GM21576 (cell line): ENCODE results near the gene DEPDC1B.
A peak's percentile ranks its signal among the peaks of the same experiment; 100 is the strongest.
"Not testable (repeated sequence)": the region's sequence is repeated elsewhere in the genome, so short reads cannot be mapped to it uniquely, and the experiment has no call there.

Source experiments
- ATAC-seq: cut with Tn5 transposase; IDR thresholded peaks from one replicate; pipeline ENCODE4 v1.9.1; 2021; ENCODE audit warnings: mild to moderate bottlenecking, moderate library complexity; ENCODE audit not compliant: unreplicated experiment

The DEPDC1B gene

DNA sequence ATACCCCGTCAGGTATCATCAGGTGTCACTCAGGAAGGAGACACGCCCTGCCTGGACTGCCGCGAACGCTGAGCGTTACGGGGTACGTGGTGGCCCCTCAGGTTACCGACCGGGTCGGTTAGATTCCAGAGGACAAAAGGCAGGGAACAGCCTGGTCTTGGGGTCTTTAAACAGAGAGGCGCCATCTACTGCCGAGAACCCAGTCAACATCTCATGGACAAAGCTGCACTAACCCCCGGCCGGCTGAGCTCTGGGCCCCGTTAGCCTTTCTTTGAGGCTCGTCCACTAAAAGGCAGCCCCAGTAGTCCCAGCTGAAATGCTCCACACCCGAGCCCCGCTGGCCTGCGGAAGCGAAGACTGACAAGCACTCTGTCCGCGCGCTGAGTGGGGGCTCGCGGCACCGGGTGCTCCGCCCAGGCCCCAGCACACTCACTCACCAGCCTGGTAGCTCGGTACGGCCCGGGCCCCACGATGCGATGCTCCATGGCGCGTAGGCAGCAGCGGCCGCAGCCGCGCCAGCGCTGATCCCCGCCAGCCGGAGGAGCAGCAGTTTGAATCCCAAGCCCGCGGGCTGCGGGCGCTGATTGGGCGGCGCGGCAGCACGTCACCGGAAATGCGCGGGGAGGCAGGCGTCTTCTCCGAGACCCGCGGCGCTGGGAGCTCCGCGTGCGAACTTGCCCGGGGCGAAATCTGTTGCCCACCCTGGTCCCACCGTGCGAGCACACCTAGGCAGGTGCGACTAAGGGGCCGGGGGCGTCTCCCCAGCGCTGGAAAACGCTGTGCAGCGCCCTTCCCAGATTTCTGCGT is at the start of gene DEPDC1B:
Gene DEPDC1B (minus strand): TSS at position 558 of the 807 bp plus-strand sequence. CDS start 73 bp downstream, at position 485.
- ATAC-seq = peak; percentile 91

DNA sequence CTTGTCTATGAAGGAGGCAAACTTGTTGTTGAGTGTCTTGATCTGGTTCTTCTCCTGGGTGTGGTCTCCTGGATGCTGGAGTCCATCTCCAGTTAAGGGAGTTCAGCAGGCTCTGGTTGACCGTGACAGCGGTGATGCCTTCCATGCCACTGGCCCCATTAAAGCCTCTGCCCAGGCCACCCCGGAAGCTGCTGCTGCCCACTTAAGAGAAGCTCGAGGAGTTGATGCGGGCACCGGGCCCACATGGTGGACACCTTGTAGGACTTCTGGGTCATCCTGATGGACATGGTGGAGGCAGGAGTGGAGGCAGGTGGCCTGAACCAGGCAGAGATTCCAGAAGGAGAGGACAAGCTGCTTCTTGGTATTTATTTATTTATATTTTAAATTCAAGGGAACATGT is 44.7 kb upstream of the DEPDC1B start:
- no peak for ATAC-seq

- no peak for ATAC-seq
Measured at GRCh38 chr5:60743511-60744314, 43.7 kb upstream of the DEPDC1B start.

DNA sequence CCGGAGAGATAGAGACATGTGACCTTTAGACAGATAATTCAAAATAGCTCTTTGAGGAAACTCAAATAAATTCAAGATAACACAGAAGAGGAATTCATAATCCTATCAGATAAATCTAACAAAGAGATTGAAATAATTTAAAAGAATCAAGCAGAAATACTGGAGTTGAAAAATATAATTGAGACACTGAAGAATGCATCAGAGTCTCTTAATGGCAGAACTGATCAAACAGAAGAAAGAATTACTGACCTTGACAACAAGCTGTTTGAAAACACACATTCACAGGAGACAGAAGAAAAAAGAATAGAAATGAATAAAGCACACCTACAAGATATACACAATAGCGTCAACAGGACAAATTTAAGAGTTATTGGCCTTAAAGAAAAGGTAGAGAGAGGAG is 40.4 kb upstream of the DEPDC1B start:
- ATAC-seq = no peak

GRCh38 chr5:60738933-60739332 is 39.0 kb upstream of the DEPDC1B start:
- no peak for ATAC-seq

DNA sequence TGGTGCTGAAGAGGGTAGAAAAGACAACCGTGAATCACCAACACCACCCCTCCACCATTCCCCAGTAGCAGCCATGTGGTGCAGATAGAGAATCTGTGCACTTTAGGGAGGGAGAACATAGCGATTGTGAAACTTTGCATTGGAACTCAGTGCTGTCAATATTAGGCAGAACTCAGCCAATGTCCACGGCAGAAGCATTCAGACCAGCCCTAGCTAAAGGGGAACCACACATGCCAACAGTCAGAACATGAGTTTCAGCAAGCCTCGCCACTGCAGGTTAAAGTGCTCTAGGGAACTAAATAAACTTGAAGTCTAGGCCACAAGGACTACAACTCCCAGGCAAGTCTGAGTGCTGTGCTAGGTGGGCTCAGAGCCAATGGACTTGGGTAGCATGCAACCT is 38.5 kb upstream of the DEPDC1B start:
- ATAC-seq = peak; percentile 49

GRCh38 chr5:60730858-60731257 is 30.9 kb upstream of the DEPDC1B start:
- not testable (repeated sequence) for ATAC-seq

GRCh38 chr5:60727033-60727679 is 27.2 kb upstream of the DEPDC1B start:
- no peak for ATAC-seq

DNA sequence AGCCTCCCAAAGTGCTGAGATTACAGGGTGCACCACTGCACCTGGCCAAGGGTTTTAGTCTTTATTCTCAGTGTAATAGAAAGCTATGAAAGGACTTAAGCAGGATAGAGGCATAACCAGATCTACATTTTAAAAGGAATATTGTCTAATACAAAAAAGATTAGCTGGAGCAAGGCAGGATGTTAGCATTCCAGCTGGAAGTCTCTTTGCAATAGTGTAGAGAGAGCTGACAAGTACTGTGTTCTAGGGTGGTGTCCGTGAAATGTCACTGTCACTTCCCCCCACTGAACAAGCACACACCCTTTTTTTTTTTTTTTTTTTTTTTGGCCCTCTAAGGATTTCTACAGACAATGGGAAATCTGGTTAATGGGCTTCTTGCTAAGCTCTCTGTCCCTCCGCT is 24.2 kb upstream of the DEPDC1B start:
- ATAC-seq = no peak

DNA sequence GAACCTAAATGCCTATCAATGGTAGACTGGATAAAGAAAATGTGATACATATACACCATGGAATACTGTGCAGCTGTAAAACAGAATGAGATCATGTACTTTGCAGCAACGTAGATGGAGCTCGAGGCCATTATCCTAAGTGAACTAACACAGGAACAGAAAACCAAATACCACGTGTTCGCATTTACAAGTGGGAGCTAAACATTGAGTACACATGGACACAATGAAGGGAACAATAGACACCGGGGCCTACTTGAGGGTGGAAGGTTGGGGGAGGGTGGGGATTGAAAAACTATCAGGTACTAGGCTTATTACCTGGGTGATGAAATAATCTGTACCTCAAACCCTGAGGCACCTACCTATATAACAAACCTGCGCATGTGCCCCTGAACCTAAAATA is 22.4 kb upstream of the DEPDC1B start:
- no peak for ATAC-seq

DNA sequence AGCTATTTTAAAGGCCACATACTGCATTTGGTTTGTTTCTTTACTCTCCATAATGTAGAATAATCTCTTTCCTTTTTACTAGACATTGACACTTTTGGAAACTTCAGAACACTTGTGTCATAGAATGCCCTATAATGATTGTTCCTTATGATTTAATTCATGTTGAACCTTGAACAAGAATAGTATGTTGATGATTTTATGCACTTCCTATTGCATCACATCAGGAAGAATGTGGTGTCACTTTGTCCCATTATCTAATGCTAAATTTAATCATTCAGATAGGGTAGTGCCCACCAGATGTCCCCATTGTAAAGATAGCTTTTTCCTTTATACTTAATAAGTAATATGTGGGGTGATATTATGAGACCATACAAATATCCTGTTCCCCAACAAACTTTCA is 19.4 kb upstream of the DEPDC1B start:
- no peak for ATAC-seq

DNA sequence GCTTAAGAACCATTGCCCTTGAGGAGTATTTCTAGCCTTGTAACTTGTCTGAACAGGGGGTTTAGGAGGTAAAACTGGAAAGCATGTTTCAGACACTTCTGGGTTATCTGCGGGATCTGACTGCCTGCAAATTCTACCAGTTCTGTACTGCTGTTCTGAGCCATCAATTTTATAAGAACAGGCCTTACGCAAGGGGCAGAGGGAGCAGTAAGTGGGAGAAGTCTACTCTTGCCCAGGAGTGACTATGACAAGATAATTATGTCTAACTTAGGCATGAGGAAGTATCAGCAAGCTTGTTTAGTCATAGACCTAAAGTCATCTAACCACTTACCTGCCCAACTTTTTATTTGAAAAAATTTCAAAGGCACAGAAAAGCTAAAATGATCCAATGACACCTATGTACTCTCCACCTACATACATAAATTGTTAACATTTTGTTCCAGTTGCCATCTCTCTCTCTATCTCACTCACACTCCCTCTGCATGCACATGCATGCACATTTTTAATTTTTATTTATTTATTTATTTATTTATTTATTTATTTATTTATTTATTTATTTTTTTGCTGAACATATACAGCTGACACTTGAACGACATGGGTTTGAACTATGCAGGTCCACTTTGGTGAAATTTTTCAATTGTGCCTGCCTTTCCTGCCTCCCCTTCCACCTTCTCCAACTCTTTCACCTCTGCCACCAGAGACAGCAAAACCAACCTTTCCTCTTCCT is 18.4 kb upstream of the DEPDC1B start:
- no peak for ATAC-seq

DNA sequence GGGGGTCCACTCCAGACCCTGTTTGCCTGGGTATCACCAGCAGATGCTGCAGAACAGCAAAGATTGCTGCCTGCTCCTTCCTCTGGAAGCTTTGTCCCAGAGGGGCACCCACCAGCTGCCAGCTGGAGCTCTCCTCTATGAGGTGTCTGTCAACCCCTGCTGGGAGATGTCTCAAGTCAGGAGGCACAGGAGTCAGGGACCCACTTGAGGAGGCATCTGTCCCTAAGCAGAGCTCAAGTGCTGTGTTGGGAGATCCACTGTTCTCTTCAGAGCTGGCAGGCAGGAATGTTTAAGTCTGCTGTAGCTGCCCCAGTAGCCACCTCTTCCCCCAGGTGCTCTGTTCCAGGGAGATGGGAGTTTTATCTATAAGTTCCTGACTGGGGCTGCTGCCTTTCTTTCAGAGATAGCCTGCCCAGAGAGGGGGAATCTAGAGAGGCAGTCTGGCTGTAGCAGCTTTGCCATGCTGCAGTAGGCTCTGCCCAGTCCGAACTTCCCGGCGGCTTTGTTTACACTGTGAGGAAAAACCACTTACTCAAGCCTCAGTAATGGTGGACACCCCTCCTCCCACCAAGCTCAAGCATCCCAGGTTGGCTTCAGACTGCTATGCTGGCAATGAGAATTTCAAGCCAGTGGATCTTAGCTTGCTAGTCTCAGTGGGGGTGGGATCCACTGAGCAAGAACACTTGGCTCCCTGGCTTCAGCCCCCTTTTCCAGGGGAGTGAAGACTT is 15.4 kb upstream of the DEPDC1B start:
- not testable (repeated sequence) for ATAC-seq

DNA sequence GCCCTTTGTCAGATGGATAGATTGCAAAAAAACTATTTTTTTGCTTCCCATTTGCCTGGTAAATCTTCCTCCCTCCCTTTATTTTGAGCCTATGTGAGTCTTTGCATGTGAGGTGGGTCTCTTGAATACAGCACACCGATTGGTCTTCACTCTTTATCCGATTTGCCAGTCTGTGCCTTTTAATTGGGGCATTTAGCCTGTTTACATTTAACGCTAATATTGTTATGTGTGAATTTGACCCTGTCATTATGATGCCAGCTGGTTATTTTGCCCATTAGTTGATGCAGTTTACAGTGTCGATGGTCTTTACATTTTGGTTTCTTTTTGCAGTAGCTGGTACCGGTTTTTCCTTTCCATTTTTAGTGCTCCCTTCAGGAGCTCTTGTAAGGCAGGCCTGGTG is 13.0 kb upstream of the DEPDC1B start:
- ATAC-seq = no peak

DNA sequence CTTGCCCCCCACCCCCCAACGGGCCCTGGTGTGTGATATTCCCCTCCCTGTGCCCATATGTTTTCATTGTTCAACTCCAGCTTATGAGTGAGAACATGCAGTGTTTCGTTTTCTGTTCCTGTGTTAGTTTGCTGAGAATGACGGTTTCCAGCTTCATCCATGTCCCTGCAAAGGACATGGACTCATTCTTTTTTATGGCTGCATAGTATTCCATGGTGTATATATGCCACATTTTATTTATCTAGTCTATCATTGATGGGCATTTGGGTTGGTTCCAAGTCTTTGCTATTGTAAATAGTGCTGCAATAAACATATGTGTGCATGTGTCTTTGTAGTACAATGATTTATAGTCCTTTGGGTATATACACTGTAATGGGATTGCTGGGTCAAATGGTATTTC is 11.9 kb upstream of the DEPDC1B start:
- not testable (repeated sequence) for ATAC-seq

DNA sequence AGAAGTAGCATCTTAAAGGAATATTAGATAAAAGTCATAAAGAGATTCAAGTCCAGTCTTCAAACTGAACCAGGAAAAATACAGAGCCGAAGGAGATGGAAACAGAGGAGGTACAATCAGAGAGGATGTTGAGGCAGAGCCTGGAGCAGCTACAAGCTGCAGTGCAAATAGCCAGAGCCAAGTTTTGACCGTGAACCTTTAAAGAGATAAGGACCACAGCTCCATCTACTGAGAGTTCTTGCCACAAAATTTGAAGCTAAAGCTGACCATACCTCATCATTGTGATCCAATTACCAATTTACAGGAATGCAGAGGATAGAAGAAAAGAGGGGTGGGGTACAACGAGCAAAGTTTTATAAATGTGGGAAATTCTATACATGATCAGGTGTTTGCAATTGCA is 10.4 kb upstream of the DEPDC1B start:
- ATAC-seq = no peak

DNA sequence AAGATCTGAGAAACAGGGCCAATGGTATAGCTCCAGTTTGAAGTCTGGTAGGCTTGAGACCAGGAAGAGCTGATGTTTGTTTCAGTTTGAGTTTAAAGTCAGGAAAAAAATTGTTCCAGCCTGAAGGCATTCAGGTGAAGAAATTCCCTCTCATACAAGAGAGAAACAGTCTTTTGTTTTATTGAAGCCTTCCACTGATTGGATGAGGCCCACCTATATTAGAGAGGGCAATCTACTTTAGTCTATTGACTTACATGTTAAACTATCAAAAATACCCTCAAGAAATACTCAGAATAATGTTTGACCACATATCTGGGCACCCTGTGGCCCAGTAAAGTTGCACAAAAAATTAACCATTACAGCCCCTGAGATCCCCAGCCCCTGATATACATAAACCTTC is 5.2 kb upstream of the DEPDC1B start:
- ATAC-seq = no peak

DNA sequence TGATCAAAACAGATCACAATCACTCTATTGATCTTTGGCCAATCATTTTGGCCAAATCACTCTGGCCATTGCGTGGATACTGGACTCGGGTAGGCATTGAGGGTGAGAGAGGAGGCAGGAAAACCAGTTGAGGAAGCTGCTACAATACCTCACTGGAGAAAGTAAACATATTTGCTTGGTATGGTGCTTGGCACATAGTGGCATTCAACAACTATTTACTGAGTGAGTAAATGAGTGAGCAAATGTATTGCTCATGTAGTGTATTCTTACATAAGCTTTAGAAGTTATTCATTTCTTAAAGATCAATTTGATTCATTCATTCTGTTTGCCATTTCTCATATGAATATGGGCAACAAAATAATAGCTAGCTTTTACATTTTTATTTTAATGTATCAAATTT is 4.0 kb upstream of the DEPDC1B start:
- ATAC-seq = no peak

- ATAC-seq = no peak
Measured at GRCh38 chr5:60701321-60701968, 1.5 kb upstream of the DEPDC1B start.

- peak; percentile 9 for ATAC-seq
Measured at GRCh38 chr5:60700416-60700757, 421 bp upstream of the DEPDC1B start.
